ENCODE data around the gene RHOF. TPM values are rescaled to one million over a fixed set of nuclear protein-coding genes. Genes with fewer than 3 reads are reported as not detected.

Gene RHOF, protein sequence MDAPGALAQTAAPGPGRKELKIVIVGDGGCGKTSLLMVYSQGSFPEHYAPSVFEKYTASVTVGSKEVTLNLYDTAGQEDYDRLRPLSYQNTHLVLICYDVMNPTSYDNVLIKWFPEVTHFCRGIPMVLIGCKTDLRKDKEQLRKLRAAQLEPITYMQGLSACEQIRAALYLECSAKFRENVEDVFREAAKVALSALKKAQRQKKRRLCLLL
- 10 to 100 TPM in 1 of 2 donors, 1 to 10 TPM in 1; 9.9 to 10.2 TPM for total RNA-seq

DNA sequence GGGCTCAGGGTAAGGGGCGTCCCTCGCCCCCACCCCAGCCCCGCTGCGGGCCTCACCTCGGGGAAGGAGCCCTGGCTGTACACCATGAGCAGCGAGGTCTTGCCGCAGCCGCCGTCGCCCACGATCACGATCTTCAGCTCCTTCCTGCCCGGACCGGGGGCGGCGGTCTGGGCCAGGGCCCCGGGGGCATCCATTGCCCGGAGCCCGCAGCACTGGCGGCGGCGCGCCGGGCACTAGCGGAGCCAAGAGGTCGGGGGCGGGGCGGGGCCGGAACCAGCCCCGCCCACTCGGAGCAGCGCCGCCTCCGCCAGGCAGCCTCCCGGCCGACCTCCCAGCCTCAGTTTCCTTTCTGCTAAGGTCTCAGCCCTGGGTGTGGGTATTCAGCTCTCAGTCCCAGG, at the start of gene RHOF:
RHOF (minus strand) TSS at position 249 of the 398 bp plus-strand sequence; CDS start at position 194, 55 bp downstream.
- 0 to 1% methylated on average over 13 to 35 of the region's 36 CpGs for WGBS, 2 donors
- ATAC-seq (no peak), DNase-seq (peak in 3 of 4 donors; percentile 44 to 54 (median 47))
- Histone ChIP-seq H3K4me1 (peaks cover 68% of the 10 kb centered on the region), H3K27ac (peak within 1 kb of the TSS; percentile 89 to 100 (median 100)), H3K9me3 (no peaks in the 10 kb centered on the region), H3K4me3 (peak within 1 kb of the TSS; percentile 4 to 43), H3K27me3 (no peaks in the 10 kb centered on the region), H3K36me3 (replicated peaks in 1 of 2; ENCODE audit: insufficient read depth in 1 of 2, low read depth in 2 of 2) (no peaks in the 10 kb centered on the region)
- intact Hi-C loops (cut with DNase I) = loop anchor here (10.0 kb wide), 1 partner anchor 91 kb away; the partner anchor contains the start of gene PSMD9
- TF ChIP-seq, protein P1, sequence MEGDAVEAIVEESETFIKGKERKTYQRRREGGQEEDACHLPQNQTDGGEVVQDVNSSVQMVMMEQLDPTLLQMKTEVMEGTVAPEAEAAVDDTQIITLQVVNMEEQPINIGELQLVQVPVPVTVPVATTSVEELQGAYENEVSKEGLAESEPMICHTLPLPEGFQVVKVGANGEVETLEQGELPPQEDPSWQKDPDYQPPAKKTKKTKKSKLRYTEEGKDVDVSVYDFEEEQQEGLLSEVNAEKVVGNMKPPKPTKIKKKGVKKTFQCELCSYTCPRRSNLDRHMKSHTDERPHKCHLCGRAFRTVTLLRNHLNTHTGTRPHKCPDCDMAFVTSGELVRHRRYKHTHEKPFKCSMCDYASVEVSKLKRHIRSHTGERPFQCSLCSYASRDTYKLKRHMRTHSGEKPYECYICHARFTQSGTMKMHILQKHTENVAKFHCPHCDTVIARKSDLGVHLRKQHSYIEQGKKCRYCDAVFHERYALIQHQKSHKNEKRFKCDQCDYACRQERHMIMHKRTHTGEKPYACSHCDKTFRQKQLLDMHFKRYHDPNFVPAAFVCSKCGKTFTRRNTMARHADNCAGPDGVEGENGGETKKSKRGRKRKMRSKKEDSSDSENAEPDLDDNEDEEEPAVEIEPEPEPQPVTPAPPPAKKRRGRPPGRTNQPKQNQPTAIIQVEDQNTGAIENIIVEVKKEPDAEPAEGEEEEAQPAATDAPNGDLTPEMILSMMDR (IDR thresholded peaks at IDR 0.05) = no peak
- TF ChIP-seq POLR2A (IDR thresholded peaks at IDR 0.05) = no peak

DNA sequence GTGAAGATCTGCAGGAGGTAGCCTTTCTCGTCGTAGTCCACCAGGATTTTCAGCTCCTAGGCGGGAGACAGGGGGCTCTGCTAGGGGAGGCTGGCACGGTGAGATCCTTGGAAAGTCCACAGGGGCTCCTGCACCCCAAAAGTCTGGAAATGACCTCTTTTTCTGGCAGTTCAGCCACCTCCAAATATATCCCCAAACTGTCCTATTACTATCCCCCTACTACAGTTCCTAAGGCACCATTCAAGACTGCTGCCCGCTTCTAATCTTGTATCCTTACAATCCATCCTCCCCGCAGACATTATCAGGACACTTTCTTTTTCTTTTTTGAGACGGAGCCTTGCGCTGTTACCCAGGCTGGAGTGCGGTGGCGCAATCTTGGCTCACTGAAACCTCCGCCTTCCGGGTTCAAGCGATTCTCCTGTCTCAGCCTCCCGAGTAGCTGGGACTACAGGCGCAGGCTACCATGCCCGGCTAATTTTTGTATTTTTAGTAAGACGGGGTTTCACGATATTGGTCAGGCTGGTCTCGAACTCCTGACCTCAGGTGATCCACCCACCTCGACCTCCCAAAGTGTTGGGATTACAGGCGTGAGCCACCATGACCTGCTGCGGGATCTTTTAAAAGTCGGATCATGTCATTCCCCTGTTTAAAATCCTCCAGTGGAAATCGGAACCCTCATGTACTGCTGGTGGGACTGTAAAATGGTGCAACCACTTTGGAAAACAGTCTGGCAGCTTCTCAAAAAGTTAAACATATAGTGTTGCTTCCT, 46.7 kb upstream of the RHOF start:
- Histone ChIP-seq H3K9me3 (no peaks in the 10 kb centered on the region), H3K27ac (peak overlapping the region; percentile 25 to 60 (median 47)), H3K4me1 (peaks cover 12% of the 10 kb centered on the region), H3K36me3 (replicated peaks in 1 of 2; ENCODE audit: insufficient read depth in 1 of 2, low read depth in 2 of 2) (no peaks in the 10 kb centered on the region), H3K27me3 (no peaks in the 10 kb centered on the region), H3K4me3 (peak overlapping the region; percentile 16 to 18)
- intact Hi-C loops (cut with DNase I) = no loop called here
- WGBS, 2 donors = 64 to 81% methylated on average over 20 to 24 of the region's 24 CpGs
- TF ChIP-seq, protein P1 (IDR thresholded peaks at IDR 0.05) = no peak
- TF ChIP-seq POLR2A (IDR thresholded peaks at IDR 0.05) = no peak
- no peak for DNase-seq
- no peak for ATAC-seq

DNA sequence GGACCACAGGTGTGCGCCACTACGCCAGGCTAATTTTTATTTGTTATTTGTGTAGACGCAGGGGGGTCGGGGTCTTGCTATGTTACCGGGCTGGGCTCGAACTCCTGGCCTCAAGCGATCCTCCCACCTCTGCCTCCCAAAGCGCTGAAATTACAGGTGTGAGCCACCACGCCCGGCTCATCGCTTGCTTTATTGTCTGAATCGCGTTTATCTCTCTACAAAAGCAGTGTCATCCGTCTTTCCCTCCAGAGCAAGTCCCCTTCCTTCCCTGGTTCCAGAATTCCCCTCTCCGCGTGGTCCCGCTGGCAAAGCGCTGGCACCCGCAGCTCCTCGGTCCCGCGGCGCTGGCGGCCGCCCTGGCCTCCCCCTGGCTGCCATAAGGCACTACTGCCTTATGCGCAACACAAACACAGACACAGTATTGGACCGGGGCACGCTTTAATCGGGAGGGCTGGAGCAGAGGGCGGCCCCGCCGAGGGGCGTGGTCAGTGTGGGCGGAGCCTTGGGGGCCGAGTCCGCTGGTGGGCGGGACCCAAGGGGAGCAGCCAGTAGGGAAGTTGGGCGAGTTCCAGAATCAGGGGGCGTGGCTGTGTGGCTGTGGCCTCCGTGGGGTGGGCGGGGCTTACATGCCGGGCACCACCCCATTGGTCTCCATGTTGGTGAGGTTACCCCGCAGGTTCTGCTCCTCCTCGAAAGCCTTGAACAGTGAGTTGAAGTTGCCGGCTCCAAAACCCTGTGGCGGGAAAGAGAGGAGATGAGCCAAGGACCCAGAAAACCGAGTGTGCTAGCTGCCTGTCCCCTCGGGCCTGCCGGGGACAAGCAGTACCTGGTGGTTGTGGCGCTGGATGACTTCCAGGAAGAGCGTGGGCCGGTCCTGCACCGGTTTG, 45.9 kb upstream of the RHOF start:
- intact Hi-C loops (cut with DNase I) = no loop called here
- TF ChIP-seq POLR2A (IDR thresholded peaks at IDR 0.05) = peak in 2 of 3 donors; percentile 62 to 65
- TF ChIP-seq, protein P1 (IDR thresholded peaks at IDR 0.05) = peak in 5 of 7 experiments; percentile 31 to 62 (median 60)
- WGBS, 2 donors = 12 to 24% methylated on average over 25 to 53 of the region's 53 CpGs
- Histone ChIP-seq H3K27ac (peak overlapping the region; percentile 25 to 60 (median 47)), H3K36me3 (replicated peaks in 1 of 2; ENCODE audit: insufficient read depth in 1 of 2, low read depth in 2 of 2) (no peaks in the 10 kb centered on the region), H3K27me3 (no peaks in the 10 kb centered on the region), H3K4me3 (peak overlapping the region; percentile 16 to 18), H3K9me3 (no peaks in the 10 kb centered on the region), H3K4me1 (peaks cover 12% of the 10 kb centered on the region)
- ATAC-seq (peak; percentile 97), DNase-seq (peak; percentile 100)

DNA sequence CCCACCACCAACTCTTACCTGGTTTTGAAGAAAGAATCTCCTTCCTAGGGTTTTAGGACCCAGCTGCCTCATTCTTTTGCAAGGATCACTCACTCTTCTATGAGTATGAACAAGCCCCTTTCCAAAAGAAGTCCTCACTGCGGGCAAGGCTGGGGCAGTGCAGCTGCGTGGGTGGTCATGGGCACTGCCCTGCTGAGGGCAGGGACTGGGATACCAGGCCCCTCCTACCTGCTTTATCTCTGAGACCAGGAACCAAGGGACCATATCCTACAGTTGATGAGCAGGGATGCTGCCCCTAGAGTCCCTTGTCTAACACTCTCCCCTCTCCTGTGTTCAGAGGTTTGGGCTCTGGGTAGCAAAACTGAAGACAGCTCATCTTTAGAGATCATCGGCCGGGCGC, 44.6 kb upstream of the RHOF start:
- Histone ChIP-seq H3K27ac (no peak overlapping the region), H3K9me3 (no peaks in the 10 kb centered on the region), H3K36me3 (replicated peaks in 1 of 2; ENCODE audit: insufficient read depth in 1 of 2, low read depth in 2 of 2) (no peaks in the 10 kb centered on the region), H3K4me1 (peaks cover 12% of the 10 kb centered on the region), H3K4me3 (no peak overlapping the region), H3K27me3 (no peaks in the 10 kb centered on the region)
- no peak for DNase-seq
- ATAC-seq = no peak
- TF ChIP-seq POLR2A (IDR thresholded peaks at IDR 0.05) = no peak
- TF ChIP-seq, protein P1 (IDR thresholded peaks at IDR 0.05) = no peak
- WGBS, 2 donors = 60 to 88% methylated on average over 2 to 5 of the region's 5 CpGs
- intact Hi-C loops (cut with DNase I) = no loop called here

Measured in body of pancreas (tissue), 4 donors.